ENCODE data around the gene RAD51D. TPM values are rescaled to one million over a fixed set of nuclear protein-coding genes. Genes with fewer than 3 reads are reported as not detected.
A peak's percentile ranks its signal among the peaks of the same experiment; 100 is the strongest.

Gene RAD51D
- polyA plus RNA-seq, 2 of the 4 experiments (the other 2 are of a cell fraction) = 18.4 to 23.8 TPM

DNA sequence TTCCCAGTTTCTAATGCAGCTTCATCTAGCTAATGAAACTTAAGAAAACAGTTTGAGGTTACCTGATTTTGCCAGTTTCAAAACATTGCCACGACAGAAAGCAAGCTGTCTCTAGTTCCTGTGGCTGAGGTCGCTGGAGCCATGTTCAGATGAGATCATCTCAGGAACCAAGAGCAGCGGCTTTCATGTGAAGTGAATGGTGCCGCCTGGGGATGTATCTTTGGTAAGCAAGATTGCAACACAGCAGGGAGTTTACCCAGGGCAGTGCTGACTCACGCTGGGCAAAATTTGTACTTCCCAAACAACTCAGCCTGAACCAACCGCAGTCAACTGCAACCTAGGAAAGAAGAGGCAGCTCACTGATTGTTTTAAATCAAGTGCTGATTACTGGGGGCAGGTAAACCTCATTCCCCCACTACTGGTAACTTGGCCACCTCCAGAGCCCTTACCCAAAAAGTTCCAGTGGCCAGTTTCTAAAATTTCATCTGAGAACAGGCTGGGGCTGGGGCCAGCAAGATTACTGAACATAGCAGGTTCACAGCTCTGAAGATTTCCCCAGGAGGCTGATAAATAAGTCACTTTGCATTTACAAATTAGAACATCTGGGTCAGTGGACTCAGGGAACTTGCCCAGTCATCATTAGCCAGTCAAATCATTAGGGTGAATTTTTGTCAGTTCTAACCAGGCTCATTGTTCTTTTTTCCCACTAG lies 56.0 kb downstream of the RAD51D start, which contains the start of gene RFFL:
RFFL (minus strand) TSS at position 194 of the 710 bp plus-strand sequence. CDS start 37,154 bp downstream, outside the sequence.
- ChIA-PET CTCF (interaction anchor here (0.8 to 5.2 kb wide), 17 partner anchors 10 to 521 kb away, joined by 3 to 38 read pairs (median 6); partner anchors contain the start of gene RAD51D), POLR2A (interaction anchor here (0.6 to 1.9 kb wide), 17 partner anchors 9 to 745 kb away, joined by 3 to 21 read pairs (median 5); partner anchors contain the start of gene LIG3)
- H3K27ac ChIP-seq = peak within 1 kb of the TSS; percentile 92 to 93
- H3K4me1 ChIP-seq = peaks cover 59% of the 10 kb centered on the region
- no peaks in the 10 kb centered on the region for H3K9me3 ChIP-seq
- H3K4me2 ChIP-seq = peak within 1 kb of the TSS; percentile 78
- peak; percentile 97 to 100 for ATAC-seq
- peak; percentile 96 for FAIRE-seq
- peak within 1 kb of the TSS; percentile 38 for H3K4me3 ChIP-seq
- WGBS (ENCODE audit: missing lambda C conversion rate) = under 1% methylated on average over 6 of the region's 6 CpGs
- peak; percentile 99 for DNase-seq (ENCODE audit: low read depth in 1 of 2, low spot score in 1 of 2)
- TF ChIP-seq RCOR1 (IDR thresholded peaks at IDR 0.05; ENCODE audit: low read depth, low read length) (no peak), NFE2L2 (conservative IDR thresholded peaks at IDR 0.05; ENCODE audit: low read length) (peak; percentile 80), TFCP2L1 (CRISPR knock-in tag; IDR thresholded peaks at IDR 0.05) (peak; percentile 39; the same call in 1 of the 2 replicates), CHD2 (IDR thresholded peaks at IDR 0.05; ENCODE audit: low read length, partially characterized antibody) (no peak), RFX5 (IDR thresholded peaks at IDR 0.05) (no peak), ZFP36 (IDR thresholded peaks at IDR 0.05; ENCODE audit: borderline replicate concordance, partially characterized antibody) (no peak), JUN (IDR thresholded peaks at IDR 0.05) (peak; percentile 92 to 95), RNF2 (IDR thresholded peaks at IDR 0.05; ENCODE audit: borderline replicate concordance, low read depth) (no peak), EHF (CRISPR knock-in tag; IDR thresholded peaks at IDR 0.05) (peak; percentile 37; the same call in 1 of the 2 replicates), GATA3 (IDR thresholded peaks at IDR 0.05; ENCODE audit: borderline replicate concordance) (peak; percentile 85), NPAS2 (CRISPR knock-in tag; IDR thresholded peaks at IDR 0.05; ENCODE audit: borderline replicate concordance) (no peak), KDM1A (IDR thresholded peaks at IDR 0.05; ENCODE audit: low read depth) (no peak), FOXS1 (CRISPR knock-in tag; IDR thresholded peaks at IDR 0.05) (0 out of 2 replicates have a peak, but pooled peaks have one; percentile 22), POLR2AphosphoS2 (conservative IDR thresholded peaks at IDR 0.05; ENCODE audit: low read length) (no peak), POLR2A (IDR thresholded peaks at IDR 0.05; ENCODE audit: low read length) (peak; percentile 31), MYC (IDR thresholded peaks at IDR 0.05; ENCODE audit: borderline replicate concordance, low read length) (0 out of 2 replicates have a peak, but pooled peaks have one; percentile 37), EHMT2 (IDR thresholded peaks at IDR 0.05; ENCODE audit: low read depth) (no peak), HDAC2 (IDR thresholded peaks at IDR 0.05) (no peak), HOXB13 (CRISPR knock-in tag; IDR thresholded peaks at IDR 0.05; ENCODE audit: low read depth) (0 out of 2 replicates have a peak, but pooled peaks have one; percentile 40), FOSB (CRISPR knock-in tag; IDR thresholded peaks at IDR 0.05) (peak; percentile 67; the same call in 1 of the 2 replicates), CHD4 (IDR thresholded peaks at IDR 0.05; ENCODE audit: borderline replicate concordance) (no peak), ZNF302 (CRISPR knock-in tag; IDR thresholded peaks at IDR 0.05) (no peak)
- TF ChIP-seq, protein P1, sequence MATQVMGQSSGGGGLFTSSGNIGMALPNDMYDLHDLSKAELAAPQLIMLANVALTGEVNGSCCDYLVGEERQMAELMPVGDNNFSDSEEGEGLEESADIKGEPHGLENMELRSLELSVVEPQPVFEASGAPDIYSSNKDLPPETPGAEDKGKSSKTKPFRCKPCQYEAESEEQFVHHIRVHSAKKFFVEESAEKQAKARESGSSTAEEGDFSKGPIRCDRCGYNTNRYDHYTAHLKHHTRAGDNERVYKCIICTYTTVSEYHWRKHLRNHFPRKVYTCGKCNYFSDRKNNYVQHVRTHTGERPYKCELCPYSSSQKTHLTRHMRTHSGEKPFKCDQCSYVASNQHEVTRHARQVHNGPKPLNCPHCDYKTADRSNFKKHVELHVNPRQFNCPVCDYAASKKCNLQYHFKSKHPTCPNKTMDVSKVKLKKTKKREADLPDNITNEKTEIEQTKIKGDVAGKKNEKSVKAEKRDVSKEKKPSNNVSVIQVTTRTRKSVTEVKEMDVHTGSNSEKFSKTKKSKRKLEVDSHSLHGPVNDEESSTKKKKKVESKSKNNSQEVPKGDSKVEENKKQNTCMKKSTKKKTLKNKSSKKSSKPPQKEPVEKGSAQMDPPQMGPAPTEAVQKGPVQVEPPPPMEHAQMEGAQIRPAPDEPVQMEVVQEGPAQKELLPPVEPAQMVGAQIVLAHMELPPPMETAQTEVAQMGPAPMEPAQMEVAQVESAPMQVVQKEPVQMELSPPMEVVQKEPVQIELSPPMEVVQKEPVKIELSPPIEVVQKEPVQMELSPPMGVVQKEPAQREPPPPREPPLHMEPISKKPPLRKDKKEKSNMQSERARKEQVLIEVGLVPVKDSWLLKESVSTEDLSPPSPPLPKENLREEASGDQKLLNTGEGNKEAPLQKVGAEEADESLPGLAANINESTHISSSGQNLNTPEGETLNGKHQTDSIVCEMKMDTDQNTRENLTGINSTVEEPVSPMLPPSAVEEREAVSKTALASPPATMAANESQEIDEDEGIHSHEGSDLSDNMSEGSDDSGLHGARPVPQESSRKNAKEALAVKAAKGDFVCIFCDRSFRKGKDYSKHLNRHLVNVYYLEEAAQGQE (IDR thresholded peaks at IDR 0.05) = no peak; the same call in 1 of the 2 replicates
- TF ChIP-seq, protein P2, sequence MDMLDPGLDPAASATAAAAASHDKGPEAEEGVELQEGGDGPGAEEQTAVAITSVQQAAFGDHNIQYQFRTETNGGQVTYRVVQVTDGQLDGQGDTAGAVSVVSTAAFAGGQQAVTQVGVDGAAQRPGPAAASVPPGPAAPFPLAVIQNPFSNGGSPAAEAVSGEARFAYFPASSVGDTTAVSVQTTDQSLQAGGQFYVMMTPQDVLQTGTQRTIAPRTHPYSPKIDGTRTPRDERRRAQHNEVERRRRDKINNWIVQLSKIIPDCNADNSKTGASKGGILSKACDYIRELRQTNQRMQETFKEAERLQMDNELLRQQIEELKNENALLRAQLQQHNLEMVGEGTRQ (IDR thresholded peaks at IDR 0.05) = no peak
- TF ChIP-seq, protein P3, sequence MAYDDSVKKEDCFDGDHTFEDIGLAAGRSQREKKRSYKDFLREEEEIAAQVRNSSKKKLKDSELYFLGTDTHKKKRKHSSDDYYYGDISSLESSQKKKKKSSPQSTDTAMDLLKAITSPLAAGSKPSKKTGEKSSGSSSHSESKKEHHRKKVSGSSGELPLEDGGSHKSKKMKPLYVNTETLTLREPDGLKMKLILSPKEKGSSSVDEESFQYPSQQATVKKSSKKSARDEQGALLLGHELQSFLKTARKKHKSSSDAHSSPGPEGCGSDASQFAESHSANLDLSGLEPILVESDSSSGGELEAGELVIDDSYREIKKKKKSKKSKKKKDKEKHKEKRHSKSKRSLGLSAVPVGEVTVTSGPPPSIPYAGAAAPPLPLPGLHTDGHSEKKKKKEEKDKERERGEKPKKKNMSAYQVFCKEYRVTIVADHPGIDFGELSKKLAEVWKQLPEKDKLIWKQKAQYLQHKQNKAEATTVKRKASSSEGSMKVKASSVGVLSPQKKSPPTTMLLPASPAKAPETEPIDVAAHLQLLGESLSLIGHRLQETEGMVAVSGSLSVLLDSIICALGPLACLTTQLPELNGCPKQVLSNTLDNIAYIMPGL (CRISPR knock-in tag; IDR thresholded peaks at IDR 0.05; ENCODE audit: borderline replicate concordance) = no peak
- TF ChIP-seq, protein P4, sequence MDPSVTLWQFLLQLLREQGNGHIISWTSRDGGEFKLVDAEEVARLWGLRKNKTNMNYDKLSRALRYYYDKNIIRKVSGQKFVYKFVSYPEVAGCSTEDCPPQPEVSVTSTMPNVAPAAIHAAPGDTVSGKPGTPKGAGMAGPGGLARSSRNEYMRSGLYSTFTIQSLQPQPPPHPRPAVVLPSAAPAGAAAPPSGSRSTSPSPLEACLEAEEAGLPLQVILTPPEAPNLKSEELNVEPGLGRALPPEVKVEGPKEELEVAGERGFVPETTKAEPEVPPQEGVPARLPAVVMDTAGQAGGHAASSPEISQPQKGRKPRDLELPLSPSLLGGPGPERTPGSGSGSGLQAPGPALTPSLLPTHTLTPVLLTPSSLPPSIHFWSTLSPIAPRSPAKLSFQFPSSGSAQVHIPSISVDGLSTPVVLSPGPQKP (IDR thresholded peaks at IDR 0.05; ENCODE audit: low read depth, low read length) = no peak
- TF ChIP-seq, protein P5, sequence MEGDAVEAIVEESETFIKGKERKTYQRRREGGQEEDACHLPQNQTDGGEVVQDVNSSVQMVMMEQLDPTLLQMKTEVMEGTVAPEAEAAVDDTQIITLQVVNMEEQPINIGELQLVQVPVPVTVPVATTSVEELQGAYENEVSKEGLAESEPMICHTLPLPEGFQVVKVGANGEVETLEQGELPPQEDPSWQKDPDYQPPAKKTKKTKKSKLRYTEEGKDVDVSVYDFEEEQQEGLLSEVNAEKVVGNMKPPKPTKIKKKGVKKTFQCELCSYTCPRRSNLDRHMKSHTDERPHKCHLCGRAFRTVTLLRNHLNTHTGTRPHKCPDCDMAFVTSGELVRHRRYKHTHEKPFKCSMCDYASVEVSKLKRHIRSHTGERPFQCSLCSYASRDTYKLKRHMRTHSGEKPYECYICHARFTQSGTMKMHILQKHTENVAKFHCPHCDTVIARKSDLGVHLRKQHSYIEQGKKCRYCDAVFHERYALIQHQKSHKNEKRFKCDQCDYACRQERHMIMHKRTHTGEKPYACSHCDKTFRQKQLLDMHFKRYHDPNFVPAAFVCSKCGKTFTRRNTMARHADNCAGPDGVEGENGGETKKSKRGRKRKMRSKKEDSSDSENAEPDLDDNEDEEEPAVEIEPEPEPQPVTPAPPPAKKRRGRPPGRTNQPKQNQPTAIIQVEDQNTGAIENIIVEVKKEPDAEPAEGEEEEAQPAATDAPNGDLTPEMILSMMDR (IDR thresholded peaks at IDR 0.05) = no peak
- TF ChIP-seq, protein P6, sequence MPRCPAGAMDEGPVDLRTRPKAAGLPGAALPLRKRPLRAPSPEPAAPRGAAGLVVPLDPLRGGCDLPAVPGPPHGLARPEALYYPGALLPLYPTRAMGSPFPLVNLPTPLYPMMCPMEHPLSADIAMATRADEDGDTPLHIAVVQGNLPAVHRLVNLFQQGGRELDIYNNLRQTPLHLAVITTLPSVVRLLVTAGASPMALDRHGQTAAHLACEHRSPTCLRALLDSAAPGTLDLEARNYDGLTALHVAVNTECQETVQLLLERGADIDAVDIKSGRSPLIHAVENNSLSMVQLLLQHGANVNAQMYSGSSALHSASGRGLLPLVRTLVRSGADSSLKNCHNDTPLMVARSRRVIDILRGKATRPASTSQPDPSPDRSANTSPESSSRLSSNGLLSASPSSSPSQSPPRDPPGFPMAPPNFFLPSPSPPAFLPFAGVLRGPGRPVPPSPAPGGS (IDR thresholded peaks at IDR 0.05) = peak; percentile 77; the same call in 2 of the 3 replicates
- TF ChIP-seq, protein P7, sequence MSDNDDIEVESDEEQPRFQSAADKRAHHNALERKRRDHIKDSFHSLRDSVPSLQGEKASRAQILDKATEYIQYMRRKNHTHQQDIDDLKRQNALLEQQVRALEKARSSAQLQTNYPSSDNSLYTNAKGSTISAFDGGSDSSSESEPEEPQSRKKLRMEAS (IDR thresholded peaks at IDR 0.05) = peak; percentile 86
